Mucosa of descending colon (tissue), 3 donors: ENCODE results near the gene RFNG. TPM values are rescaled to one million over a fixed set of nuclear protein-coding genes. Genes with fewer than 3 reads are reported as not detected.

ENCODE experiments used
- ATAC-seq: fragments of 200-7000 bp; cut with Tn5 transposase; one replicate; pipeline ENCODE4 v1.9.1; 2020; ENCODE audit warnings: mild to moderate bottlenecking, moderate library complexity
- DNase-seq, 3 donors: peaks; one replicate each; pipeline ENCODE4 v3.0.0-alpha.2; 2020
- H3K36me3 ChIP-seq: fragments of 200-600 bp; one replicate; pipeline ENCODE4 v1.8.0; 2021; ENCODE audit warnings: low read depth, mild to moderate bottlenecking
- H3K4me1 ChIP-seq: fragments of 200-600 bp; one replicate; pipeline ENCODE4 v1.8.0; 2021; ENCODE audit warnings: low read depth, mild to moderate bottlenecking
- H3K4me3 ChIP-seq: fragments of 200-600 bp; one replicate; pipeline ENCODE4 v1.8.0; 2021; ENCODE audit warnings: mild to moderate bottlenecking
- H3K9me3 ChIP-seq: fragments of 200-600 bp; one replicate; pipeline ENCODE4 v1.8.0; 2021; ENCODE audit warnings: mild to moderate bottlenecking
- CTCF ChIP-seq: fragments of 200-600 bp; IDR thresholded peaks from one replicate; pipeline ENCODE4 v1.8.0; 2022; ENCODE audit warnings: antibody characterized with exemption, mild to moderate bottlenecking
- intact Hi-C, 2 donors: fragments of 100-400 bp; cut with DNase I in 1 of 2; cut with micrococcal nuclease in 1 of 2; formaldehyde crosslinking; loops; one replicate each; pipeline versions ENCODE4 v1.11.0 to v1.11.1; 2022; cut with DNase I, micrococcal nuclease
- total RNA-seq, 3 donors: library from RNA; stranded (reverse); fragmentation: NEBNext Ultra II Directional in 2 of 3; extraction: Animal tissue kit (Norgen Biotek cat#: 25700) in 2 of 3; gene quantifications; one replicate each; pipeline versions ENCODE4 v1.2.1 to v1.2.4, GENCODE V29; 2021 to 2023
- donor health status: DM: no; HTN: no; CAD: no; lungs with moderate emphysema.
- donor health status: DM: no; HTN: no; CAD: no.
- donor health status: DM: no; HTN: yes; CAD: no.

Gene RFNG
- total RNA-seq, 3 donors from 2014 or later: 30.7 to 37.9 (median 30.9) TPM

- ATAC-seq: no peak
- TF ChIP-seq CTCF: no peak
- intact Hi-C loops: no loop called here
These were observed 44.5 kb downstream of the RFNG start for GRCh38 chr17:82007228-82007494.

GRCh38 chr17:82006468-82007227, 45.0 kb downstream of the RFNG start:
- intact Hi-C loops: no loop called here
- H3K9me3 ChIP-seq: no peaks in the 10 kb centered on the region
- DNase-seq (no peak), ATAC-seq (no peak)
- H3K4me3 ChIP-seq: no peak overlapping the region
- no peaks in the 10 kb centered on the region for H3K36me3 ChIP-seq
- no peak for TF ChIP-seq CTCF
- H3K4me1 ChIP-seq: no peaks in the 10 kb centered on the region

More at GRCh38 chr17:82007228-82007494, 44.5 kb downstream of the RFNG start:
- no peaks in the 10 kb centered on the region for H3K36me3 ChIP-seq
- no peak for DNase-seq
- no peaks in the 10 kb centered on the region for H3K9me3 ChIP-seq
- H3K4me3 ChIP-seq: no peak overlapping the region
- no peaks in the 10 kb centered on the region for H3K4me1 ChIP-seq

- Histone ChIP-seq H3K9me3 (no peaks in the 10 kb centered on the region), H3K4me1 (no peaks in the 10 kb centered on the region), H3K36me3 (no peaks in the 10 kb centered on the region), H3K4me3 (no peak overlapping the region)
- no peak for ATAC-seq
- intact Hi-C loops: no loop called here
- DNase-seq: no peak
- TF ChIP-seq CTCF: no peak
These were observed 45.8 kb downstream of the RFNG start for GRCh38 chr17:82005701-82006348.

GRCh38 chr17:82004517-82005455, 46.8 kb downstream of the RFNG start:
- H3K4me3 ChIP-seq: no peak overlapping the region
- no peaks in the 10 kb centered on the region for H3K9me3 ChIP-seq
- ATAC-seq: no peak
- intact Hi-C loops: no loop called here
- TF ChIP-seq CTCF: no peak
- H3K4me1 ChIP-seq: no peaks in the 10 kb centered on the region
- no peaks in the 10 kb centered on the region for H3K36me3 ChIP-seq
- no peak for DNase-seq

GRCh38 chr17:82003411-82004381, 47.9 kb downstream of the RFNG start:
- no peak overlapping the region for H3K4me3 ChIP-seq
- intact Hi-C loops: no loop called here
- ATAC-seq (peak; percentile 32), DNase-seq (no peak)
- H3K36me3 ChIP-seq: no peaks in the 10 kb centered on the region
- TF ChIP-seq CTCF: no peak
- no peaks in the 10 kb centered on the region for H3K4me1 ChIP-seq
- no peaks in the 10 kb centered on the region for H3K9me3 ChIP-seq
